Kidney (tissue), 14 donors: ENCODE measurements around the gene SEM1. TPM values are rescaled to one million over a fixed set of nuclear protein-coding genes. Genes with fewer than 3 reads are reported as not detected.

Source experiments
- DNase-seq, 5 donors: peaks; one replicate each; pipeline ENCODE4 v3.0.0-alpha.2; 2013 to 2020
- FAIRE-seq: peaks from 2 replicates; lab custom pipeline; 2012; peaks lifted over from hg19 to GRCh38; lab: Jason Lieb, UNC
- H3K27ac ChIP-seq, 2 donors: one replicate each; pipeline ENCODE4 v1.7.0; 2013; ENCODE audit warnings: low read depth in 2 of 2, low read length in 2 of 2, inconsistent platforms in 1 of 2
- H3K27me3 ChIP-seq: one replicate; pipeline ENCODE4 v1.7.1; 2013; ENCODE audit warnings: low read length, inconsistent platforms; ENCODE audit not compliant: control insufficient read depth, insufficient read depth
- H3K36me3 ChIP-seq, 3 donors: one replicate each; pipeline versions ENCODE4 v1.7.0 to v1.7.1; 2013; ENCODE audit warnings: low read length in 3 of 3, control low read depth in 1 of 3, inconsistent platforms in 1 of 3; ENCODE audit not compliant: insufficient read depth in 3 of 3, control insufficient read depth in 2 of 3
- H3K4me1 ChIP-seq, 3 donors: one replicate each; pipeline versions ENCODE4 v1.7.0 to v1.7.1; 2013; ENCODE audit warnings: low read length in 3 of 3, inconsistent platforms in 1 of 3, low read depth in 1 of 3; ENCODE audit not compliant: control insufficient read depth in 2 of 3, insufficient read depth in 2 of 3
- H3K4me3 ChIP-seq, 3 donors: one replicate each; pipeline versions ENCODE4 v1.7.0 to v1.8.1; 2013; ENCODE audit warnings: low read length in 3 of 3, control low read depth in 1 of 3, inconsistent platforms in 1 of 3
- H3K9ac ChIP-seq, 3 donors: one replicate each; pipeline versions ENCODE4 v1.7.0 to v1.7.1; 2013; ENCODE audit warnings: low read length in 3 of 3, control low read depth in 1 of 3, inconsistent platforms in 1 of 3
- H3K9me3 ChIP-seq, 3 donors: one replicate each; pipeline versions ENCODE4 v1.7.0 to v1.7.1; 2013; ENCODE audit warnings: low read length in 3 of 3, control low read depth in 1 of 3, inconsistent platforms in 1 of 3; ENCODE audit not compliant: control insufficient read depth in 2 of 3, insufficient read depth in 1 of 3
- CTCF ChIP-seq: IDR thresholded peaks from 3 replicates; pipeline ENCODE4 v1.5.1; 2012; ENCODE audit warnings: mild to moderate bottlenecking, moderate library complexity, borderline replicate concordance; ENCODE audit not compliant: insufficient read depth; ENCODE audit errors: extremely low read depth
- intact Hi-C: fragments of 100-400 bp; cut with DNase I; formaldehyde crosslinking; loops from one replicate; pipeline ENCODE4 v1.11.1; 2022
- polyA plus RNA-seq: library from polyadenylated mRNA; stranded (reverse); fragments of 350-450 nt; fragmentation: Illumina TruSeq; extraction: RNeasy Lipid Tissue Mini Kit (QIAGEN cat#74804); gene quantifications from one replicate; pipeline ENCODE4 v1.2.3, GENCODE V29; 2014; ENCODE audit warnings: low read depth, low replicate concordance; ENCODE audit not compliant: insufficient read depth
- total RNA-seq: library from RNA; stranded (reverse); fragmentation: NEBNext Ultra II Directional; extraction: Animal tissue kit (Norgen Biotek cat#: 25700); gene quantifications from one replicate; pipeline ENCODE4 v1.2.1, GENCODE V29; 2021
- donor health status: control.
- donor health status: control.
- donor health status: control.
- donor health status: control.
- donor health status: control.
- donor health status: DM: yes; HTN: yes; CAD: no.
- donor health status: Normal renal cell carcinoma (clear cell type).

Gene SEM1
- total and polyA plus RNA-seq, 2 donors from 2014 or later, result 45.4 to 252 TPM

DNA sequence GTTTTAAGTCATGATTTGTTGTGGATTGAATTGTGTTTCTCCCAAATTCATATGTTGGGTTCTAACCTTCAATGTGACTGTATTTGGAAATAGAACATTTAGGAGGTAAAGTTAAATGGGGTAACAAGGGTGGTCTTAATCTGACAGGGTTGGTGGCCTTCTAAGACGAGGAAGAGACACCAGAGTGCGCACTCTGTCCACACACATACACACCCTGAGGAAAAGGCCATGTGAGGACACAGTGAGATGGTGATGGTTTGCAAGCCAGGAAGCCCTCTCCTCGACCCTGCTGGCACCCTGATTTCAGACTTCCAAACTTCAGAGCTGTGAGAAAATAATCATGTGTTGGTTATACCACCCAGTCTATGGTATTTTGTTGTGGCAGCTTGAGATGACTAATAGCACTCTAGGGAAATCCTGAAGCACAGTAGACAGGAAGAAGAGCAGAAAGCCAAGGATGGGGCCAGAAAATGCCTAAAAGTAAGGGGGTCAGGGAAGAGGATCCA, 28.0 kb upstream of the SEM1 start:
- Histone ChIP-seq H3K27ac (no peak overlapping the region), H3K27me3 (no peaks in the 10 kb centered on the region), H3K36me3 (no peaks in the 10 kb centered on the region), H3K9ac (no peak overlapping the region), H3K4me3 (no peak overlapping the region), H3K4me1 (no peaks in the 10 kb centered on the region), H3K9me3 (no peaks in the 10 kb centered on the region)
- TF ChIP-seq CTCF, result no peak
- DNase-seq (no peak), FAIRE-seq (no peak)
- intact Hi-C loops, result no loop called here

DNA sequence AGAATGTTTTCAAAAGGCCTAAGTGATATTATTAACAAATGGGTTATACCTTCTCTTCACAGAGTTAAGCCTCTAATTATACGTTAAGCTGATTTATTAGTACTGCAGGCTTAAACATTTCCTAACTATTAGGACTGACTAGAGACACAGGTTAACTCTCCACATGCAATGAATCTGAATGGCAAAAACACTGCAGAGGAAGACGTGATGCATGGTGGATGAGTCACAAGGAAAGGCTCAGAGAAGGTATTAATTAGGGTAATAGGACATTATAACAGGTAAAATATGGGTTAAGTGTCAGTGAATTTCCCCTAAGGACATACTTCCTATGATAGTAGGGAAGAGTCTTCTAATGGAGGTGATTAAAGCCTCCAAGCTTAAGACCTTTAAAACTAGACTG, 24.7 kb upstream of the SEM1 start:
- H3K9me3 ChIP-seq, result no peaks in the 10 kb centered on the region
- H3K4me3 ChIP-seq, result no peak overlapping the region
- H3K27me3 ChIP-seq, result no peaks in the 10 kb centered on the region
- H3K27ac ChIP-seq, result no peak overlapping the region
- DNase-seq (no peak), FAIRE-seq (no peak)
- TF ChIP-seq CTCF, result no peak
- intact Hi-C loops, result no loop called here
- H3K36me3 ChIP-seq, result no peaks in the 10 kb centered on the region
- H3K9ac ChIP-seq, result no peak overlapping the region
- H3K4me1 ChIP-seq, result no peaks in the 10 kb centered on the region

DNA sequence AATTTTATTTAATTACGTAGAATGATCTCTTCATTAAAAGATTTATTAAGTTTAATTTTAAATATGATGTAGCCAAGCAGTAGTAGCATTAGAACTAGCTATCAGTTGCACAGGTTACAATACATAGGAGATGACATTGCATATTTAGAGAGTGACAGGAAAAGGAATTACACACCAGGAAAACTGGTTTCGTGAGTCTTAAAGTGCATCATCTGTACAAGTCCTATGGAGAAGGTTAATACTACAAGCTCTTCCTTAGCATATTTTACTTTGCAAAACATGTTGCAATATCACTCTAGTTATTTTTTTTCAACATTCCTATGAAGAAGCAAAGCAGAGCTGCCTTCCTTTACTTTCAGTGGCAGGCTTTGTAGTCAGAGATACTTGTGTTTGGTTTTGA, 20.2 kb upstream of the SEM1 start:
- Histone ChIP-seq H3K9me3 (no peaks in the 10 kb centered on the region), H3K4me3 (no peak overlapping the region), H3K27ac (no peak overlapping the region), H3K27me3 (no peaks in the 10 kb centered on the region), H3K36me3 (no peaks in the 10 kb centered on the region), H3K9ac (no peak overlapping the region), H3K4me1 (no peaks in the 10 kb centered on the region)
- DNase-seq (no peak), FAIRE-seq (no peak)
- intact Hi-C loops, result no loop called here
- TF ChIP-seq CTCF, result no peak

DNA sequence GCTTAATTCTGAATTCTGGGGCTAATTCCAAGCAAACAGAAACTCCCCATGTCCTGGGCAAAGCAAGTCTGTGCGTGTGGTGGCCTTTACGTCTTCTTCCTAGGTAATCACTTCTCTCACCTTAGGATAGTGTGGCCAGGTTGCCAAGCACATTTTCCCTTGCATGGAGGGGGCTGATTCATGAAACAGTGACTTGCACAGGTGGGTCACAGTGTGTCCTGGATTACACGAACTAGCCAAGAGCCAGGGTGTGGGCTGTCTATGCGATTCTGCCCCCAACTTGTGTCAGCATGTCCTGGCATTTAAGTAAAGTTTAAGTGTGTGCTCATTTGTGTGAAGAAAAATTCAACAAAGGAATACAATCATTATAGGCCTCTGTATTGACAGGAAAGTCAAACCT, 18.5 kb upstream of the SEM1 start:
- Histone ChIP-seq H3K9ac (no peak overlapping the region), H3K9me3 (no peaks in the 10 kb centered on the region), H3K27ac (no peak overlapping the region), H3K27me3 (no peaks in the 10 kb centered on the region), H3K36me3 (no peaks in the 10 kb centered on the region), H3K4me1 (no peaks in the 10 kb centered on the region), H3K4me3 (no peak overlapping the region)
- TF ChIP-seq CTCF, result no peak
- FAIRE-seq (no peak), DNase-seq (no peak)
- intact Hi-C loops, result no loop called here
